Endothelial cell of umbilical vein (primary cell): Measurements from ENCODE around the gene SLC44A5. TPM values are rescaled to one million over a fixed set of nuclear protein-coding genes. Genes with fewer than 3 reads are reported as not detected.
A peak's percentile ranks its signal among the peaks of the same experiment; 100 is the strongest.

Experiments
- BruUV-seq: library from RNA; stranded (reverse); fragments of 400-500 nt; replicated peaks from 2 replicates; lab custom pipeline; 2021; lab: Mats Ljungman, UMichigan
- CTCF ChIA-PET: fragments of 300-600, 350-600 bp; sonication (Branson Sonifier 250); formaldehyde crosslinking; loops from one replicate; lab custom pipeline; 2021; ENCODE audit warnings: antibody characterized with exemption, inconsistent platforms; lab: Charles Lee
- POLR2A ChIA-PET: fragments of 300-600, 350-600 bp; sonication (Branson Sonifier 250); formaldehyde crosslinking; loops from one replicate; lab custom pipeline; 2021; ENCODE audit warnings: antibody characterized with exemption, inconsistent platforms; lab: Charles Lee
- DNase-seq: peaks from one replicate; pipeline ENCODE4 v3.0.0-alpha.2; 2011; ENCODE audit warnings: low read depth, low spot score
- FAIRE-seq: peaks from 2 replicates; lab custom pipeline; 2011; peaks lifted over from hg19 to GRCh38; lab: Jason Lieb, UNC
- H2AFZ ChIP-seq: 2 replicates; pipeline ENCODE4 v1.6.0; 2012; ENCODE audit warnings: low read depth, low read length, control low read depth, inconsistent platforms
- H3K27ac ChIP-seq: 2 replicates; pipeline ENCODE4 v1.5.1; 2011; ENCODE audit warnings: low read depth, mild to moderate bottlenecking, control low read depth, low read length, moderate library complexity; ENCODE audit not compliant: insufficient read depth
- H3K27me3 ChIP-seq, 2 experiments: 2 replicates each; pipeline versions ENCODE4 v1.6.0 to v1.6.1; 2011; ENCODE audit warnings: low read length in 2 of 2, mixed read lengths in 1 of 2; ENCODE audit not compliant: control insufficient read depth in 2 of 2, insufficient read depth in 2 of 2
- H3K36me3 ChIP-seq, 2 experiments: 2 replicates in 1 of 2; 3 replicates in 1 of 2; pipeline ENCODE4 v1.5.1; 2011; ENCODE audit warnings: low read length in 2 of 2, mild to moderate bottlenecking in 1 of 2, moderate library complexity in 1 of 2; ENCODE audit not compliant: control insufficient read depth in 2 of 2, insufficient read depth in 2 of 2; ENCODE audit errors: extremely low read depth in 1 of 2
- H3K4me1 ChIP-seq: 3 replicates; pipeline ENCODE4 v1.5.1; 2011; ENCODE audit warnings: mild to moderate bottlenecking, low read length; ENCODE audit not compliant: control insufficient read depth, insufficient read depth; ENCODE audit errors: extremely low read depth
- H3K4me2 ChIP-seq: 2 replicates; pipeline ENCODE4 v1.6.1; 2011; ENCODE audit warnings: low read length, control low read depth, mixed read lengths; ENCODE audit not compliant: insufficient read depth
- H3K4me3 ChIP-seq, 3 experiments: fragments of 200-600 bp in 1 of 3; sonication (generic), shearing (Covaris generic) in 1 of 3; replicated peaks in 1 of 3; 2 replicates each; pipeline ENCODE4 v1.5.1; 2011 to 2016; ENCODE audit warnings: control low read depth in 3 of 3, low read length in 3 of 3, mild to moderate bottlenecking in 2 of 3, inconsistent platforms in 1 of 3, low read depth in 1 of 3, moderate library complexity in 1 of 3; ENCODE audit not compliant: insufficient read depth in 1 of 3
- H3K79me2 ChIP-seq: 2 replicates; pipeline ENCODE4 v1.6.0; 2012; ENCODE audit warnings: low read length, inconsistent platforms; ENCODE audit not compliant: control insufficient read depth, insufficient read depth
- H3K9ac ChIP-seq: replicated peaks from 2 replicates; pipeline ENCODE3; 2011; ENCODE audit warnings: low read length, control low read depth; ENCODE audit not compliant: insufficient read depth; ENCODE audit errors: extremely low read depth
- H3K9me1 ChIP-seq: replicated peaks from 3 replicates; pipeline ENCODE4 v1.6.0; 2011; ENCODE audit warnings: mild to moderate bottlenecking, low read length; ENCODE audit not compliant: control insufficient read depth, insufficient read depth; ENCODE audit errors: extremely low read depth
- H3K9me3 ChIP-seq: replicated peaks from 2 replicates; pipeline ENCODE4 v1.5.1; 2012; ENCODE audit warnings: low read length, inconsistent platforms; ENCODE audit not compliant: control insufficient read depth, insufficient read depth
- H4K20me1 ChIP-seq: replicated peaks from 2 replicates; pipeline ENCODE3; 2011; ENCODE audit warnings: mild to moderate bottlenecking, low read length; ENCODE audit not compliant: control insufficient read depth, insufficient read depth; ENCODE audit errors: extremely low read depth
- CTCF ChIP-seq, 2 donors: IDR thresholded peaks; 1 replicate in 1 of 2; 2 replicates in 1 of 2; pipeline ENCODE4 v1.5.1; 2011; ENCODE audit warnings: low read length in 2 of 2, mild to moderate bottlenecking in 2 of 2, moderate library complexity in 2 of 2, control low read depth in 1 of 2, inconsistent platforms in 1 of 2, low read depth in 1 of 2; ENCODE audit not compliant: insufficient read depth in 1 of 2; ENCODE audit errors: extremely low read depth in 1 of 2
- FOS ChIP-seq: IDR thresholded peaks from 2 replicates; pipeline ENCODE4 v1.6.1; 2011; ENCODE audit warnings: mild to moderate bottlenecking, low read length, moderate library complexity, borderline replicate concordance; ENCODE audit not compliant: insufficient read depth
- MYC ChIP-seq: IDR thresholded peaks from one replicate; pipeline ENCODE4 v1.6.1; 2011; ENCODE audit warnings: mild to moderate bottlenecking, low read depth, low read length
- dilution Hi-C: fragments of 300-500 bp; cut with MboI; formaldehyde crosslinking; loops from one replicate; pipeline ENCODE4 v1.15.0; 2019; ENCODE audit warnings: low sequenced_read_pairs; ENCODE audit not compliant: extremely low pct_ligation_motif_present
- intact Hi-C: fragments of 100-400 bp; cut with micrococcal nuclease; formaldehyde crosslinking; loops from one replicate; pipeline ENCODE4 v1.10.0; 2022
- polyA plus RNA-seq, 4 experiments: library from polyadenylated mRNA; depleted of rRNA in 3 of 4; stranded (reverse) in 3 of 4; unstranded in 1 of 4; fragments of >200 nt; gene quantifications; 2 replicates each; pipeline versions ENCODE4 v1.2.1 to v1.2.3, GENCODE V29; 2011 to 2012; ENCODE audit warnings: missing spikeins in 1 of 4
- total RNA-seq: library from RNA; stranded (reverse); gene quantifications from 2 replicates; pipeline ENCODE4 v1.2.3, GENCODE V29; 2021

The SLC44A5 gene
- total and polyA plus RNA-seq, 2 donors (not counting 3 experiments of a cell fraction or from before 2014, with no cell fraction given), result 1.6 to 3.2 TPM

DNA sequence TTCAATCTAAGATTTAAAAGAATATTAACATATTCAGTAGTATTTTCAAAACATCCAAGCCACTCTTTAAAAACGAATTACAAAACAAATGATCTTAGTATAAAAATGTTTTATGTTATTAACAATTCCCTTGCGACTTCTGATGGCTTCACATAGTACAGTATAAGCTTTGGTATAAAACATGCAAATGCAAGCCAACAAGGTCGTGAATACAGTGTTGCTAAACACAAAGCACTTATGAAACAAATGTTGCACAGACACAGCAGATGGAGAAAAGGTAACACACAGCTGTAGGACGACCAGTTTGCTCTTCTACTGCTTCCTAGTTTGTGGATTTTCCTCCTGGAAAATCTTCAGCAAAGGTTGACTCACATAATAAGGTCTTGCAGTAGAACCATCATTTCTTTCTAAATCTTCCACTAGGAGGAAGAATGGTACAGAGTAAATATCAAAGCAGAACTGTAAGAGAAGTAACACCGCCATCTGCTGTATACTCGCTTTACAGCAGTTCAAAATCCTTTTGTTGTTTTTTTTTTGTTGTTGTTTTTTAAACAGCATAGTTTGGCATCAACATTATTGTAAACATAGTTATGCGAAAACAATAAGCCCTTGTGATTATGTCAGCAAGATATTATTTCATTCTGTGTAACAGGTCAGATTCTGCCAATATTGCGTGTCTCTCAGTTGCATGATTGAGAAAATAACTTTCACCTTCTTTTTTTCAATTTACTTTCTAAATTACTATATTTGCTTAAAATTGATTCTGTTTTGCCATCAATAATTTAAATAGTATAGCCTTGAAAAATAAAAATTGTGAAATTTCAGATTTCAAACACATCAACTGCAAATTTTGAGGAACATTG, 407.3 kb downstream of the SLC44A5 start:
- TF ChIP-seq FOS (no peak), MYC (no peak), CTCF (IDR thresholded peaks at IDR 0.05; ENCODE audit: extremely low read depth in 1 of 2, insufficient read depth in 1 of 2, low read depth in 1 of 2, low read length in 2 of 2) (peak; percentile 48 to 59)
- Histone ChIP-seq H4K20me1 (peaks cover 2% of the 10 kb centered on the region), H3K4me1 (peaks cover 4% of the 10 kb centered on the region), H3K79me2 (no peaks in the 10 kb centered on the region), H2AFZ (no peak overlapping the region), H3K4me2 (no peak overlapping the region), H3K27ac (no peak overlapping the region), H3K9ac (no peak overlapping the region), H3K27me3 (peaks cover 0 to 7% of the 10 kb centered on the region in 2 experiments), H3K36me3 (no peaks in the 10 kb centered on the region), H3K9me1 (no peaks in the 10 kb centered on the region), H3K9me3 (no peaks in the 10 kb centered on the region), H3K4me3 (no peak overlapping the region)
- no peak for FAIRE-seq
- DNase-seq, result peak; percentile 61
- BruUV-seq, result no TSS peak
- ChIA-PET CTCF (interaction anchor here (0.6 to 8.5 kb wide), 10 partner anchors 11 to 441 kb away, joined by 3 to 279 read pairs (median 4); partner anchors contain the start of gene LHX8), POLR2A (no interaction called here)
- dilution Hi-C loops, result no loop called here
- intact Hi-C loops, result loop anchor here (1.0 to 5.0 kb wide), 3 partner anchors 71 to 431 kb away; partner anchors contain the start of gene LHX8
